ENCODE data around the gene AGAP9.
"Not testable (repeated sequence)": the region's sequence is repeated elsewhere in the genome, so short reads cannot be mapped to it uniquely, and the experiment has no call there.

Gene AGAP9

GRCh38 chr10:47523475-47523874 lies at the start of gene AGAP9:
TSS of gene AGAP9 (minus strand) at chr10:47523638. CDS start at chr10:47523526, 112 bp downstream.
- H3K9me3 Mint-ChIP-seq, CTCF ChIA-PET, DNase-seq, H3K27ac Mint-ChIP-seq, H3K36me3 Mint-ChIP-seq, H3K4me3 Mint-ChIP-seq, H3K27me3 Mint-ChIP-seq, H3K4me1 Mint-ChIP-seq: not testable (repeated sequence)

GRCh38 chr10:47571138-47571912 lies 47.9 kb upstream of the AGAP9 start:
- H3K4me3 Mint-ChIP-seq, H3K27me3 Mint-ChIP-seq, DNase-seq, H3K27ac Mint-ChIP-seq, H3K36me3 Mint-ChIP-seq, H3K9me3 Mint-ChIP-seq, H3K4me1 Mint-ChIP-seq, CTCF ChIA-PET: not testable (repeated sequence)

- H3K27me3 Mint-ChIP-seq, H3K36me3 Mint-ChIP-seq, CTCF ChIA-PET, H3K9me3 Mint-ChIP-seq, H3K4me1 Mint-ChIP-seq, DNase-seq, H3K4me3 Mint-ChIP-seq, H3K27ac Mint-ChIP-seq: not testable (repeated sequence)
Measured at GRCh38 chr10:47566757-47567156, 43.3 kb upstream of the AGAP9 start.

- H3K9me3 Mint-ChIP-seq, CTCF ChIA-PET, H3K36me3 Mint-ChIP-seq, H3K4me3 Mint-ChIP-seq, H3K27ac Mint-ChIP-seq, DNase-seq, H3K27me3 Mint-ChIP-seq, H3K4me1 Mint-ChIP-seq: not testable (repeated sequence)
Measured at GRCh38 chr10:47566108-47566699, 42.8 kb upstream of the AGAP9 start.

GRCh38 chr10:47565517-47565920 lies 42.1 kb upstream of the AGAP9 start:
- CTCF ChIA-PET, H3K27ac Mint-ChIP-seq, H3K27me3 Mint-ChIP-seq, H3K36me3 Mint-ChIP-seq, DNase-seq, H3K9me3 Mint-ChIP-seq, H3K4me1 Mint-ChIP-seq, H3K4me3 Mint-ChIP-seq: not testable (repeated sequence)

- not testable (repeated sequence) for DNase-seq, H3K4me3 Mint-ChIP-seq, H3K27me3 Mint-ChIP-seq
Measured at GRCh38 chr10:47564953-47565352, 41.5 kb upstream of the AGAP9 start.

GRCh38 chr10:47564318-47564717 lies 40.9 kb upstream of the AGAP9 start:
- H3K4me3 Mint-ChIP-seq, DNase-seq, H3K9me3 Mint-ChIP-seq, CTCF ChIA-PET, H3K27ac Mint-ChIP-seq, H3K36me3 Mint-ChIP-seq, H3K4me1 Mint-ChIP-seq, H3K27me3 Mint-ChIP-seq: not testable (repeated sequence)

More at GRCh38 chr10:47564953-47565352, 41.5 kb upstream of the AGAP9 start:
- H3K9me3 Mint-ChIP-seq, H3K4me1 Mint-ChIP-seq, CTCF ChIA-PET, H3K36me3 Mint-ChIP-seq, H3K27ac Mint-ChIP-seq: not testable (repeated sequence)

GRCh38 chr10:47560452-47560851 lies 37.0 kb upstream of the AGAP9 start:
- H3K27ac Mint-ChIP-seq, H3K4me3 Mint-ChIP-seq, DNase-seq, H3K9me3 Mint-ChIP-seq, H3K36me3 Mint-ChIP-seq, CTCF ChIA-PET, H3K4me1 Mint-ChIP-seq: not testable (repeated sequence)
- peaks cover 13% of the 10 kb centered on the region for H3K27me3 Mint-ChIP-seq

- CTCF ChIA-PET, H3K27ac Mint-ChIP-seq: not testable (repeated sequence)
- H3K27me3 Mint-ChIP-seq, result peaks cover 16% of the 10 kb centered on the region
Measured at GRCh38 chr10:47559718-47560308, 36.4 kb upstream of the AGAP9 start.

GRCh38 chr10:47558109-47558508 lies 34.7 kb upstream of the AGAP9 start:
- H3K36me3 Mint-ChIP-seq, H3K4me1 Mint-ChIP-seq, H3K4me3 Mint-ChIP-seq, H3K27ac Mint-ChIP-seq, CTCF ChIA-PET, DNase-seq, H3K9me3 Mint-ChIP-seq: not testable (repeated sequence)
- peaks cover 21% of the 10 kb centered on the region for H3K27me3 Mint-ChIP-seq

More at GRCh38 chr10:47559718-47560308, 36.4 kb upstream of the AGAP9 start:
- H3K4me3 Mint-ChIP-seq, H3K36me3 Mint-ChIP-seq, H3K9me3 Mint-ChIP-seq, H3K4me1 Mint-ChIP-seq, DNase-seq: not testable (repeated sequence)

GRCh38 chr10:47557616-47558015 lies 34.2 kb upstream of the AGAP9 start:
- CTCF ChIA-PET, H3K9me3 Mint-ChIP-seq, DNase-seq, H3K36me3 Mint-ChIP-seq, H3K4me1 Mint-ChIP-seq, H3K27ac Mint-ChIP-seq, H3K4me3 Mint-ChIP-seq: not testable (repeated sequence)
- peaks cover 21% of the 10 kb centered on the region for H3K27me3 Mint-ChIP-seq

GRCh38 chr10:47555334-47555733 lies 31.9 kb upstream of the AGAP9 start:
- H3K4me3 Mint-ChIP-seq, H3K9me3 Mint-ChIP-seq, H3K4me1 Mint-ChIP-seq, CTCF ChIA-PET, DNase-seq, H3K27ac Mint-ChIP-seq, H3K36me3 Mint-ChIP-seq: not testable (repeated sequence)
- H3K27me3 Mint-ChIP-seq, result peaks cover 21% of the 10 kb centered on the region

GRCh38 chr10:47554552-47554951 lies 31.1 kb upstream of the AGAP9 start:
- H3K36me3 Mint-ChIP-seq, CTCF ChIA-PET, H3K27ac Mint-ChIP-seq, DNase-seq, H3K4me1 Mint-ChIP-seq, H3K9me3 Mint-ChIP-seq: not testable (repeated sequence)
- Mint-ChIP-seq H3K27me3 (peaks cover 21% of the 10 kb centered on the region), H3K4me3 (peak overlapping the region; percentile 45)

- H3K27ac Mint-ChIP-seq, CTCF ChIA-PET, H3K4me1 Mint-ChIP-seq, H3K36me3 Mint-ChIP-seq, H3K9me3 Mint-ChIP-seq: not testable (repeated sequence)
- peak; percentile 22 for DNase-seq
- Mint-ChIP-seq H3K27me3 (peaks cover 14% of the 10 kb centered on the region), H3K4me3 (peak overlapping the region; percentile 95)
Measured at GRCh38 chr10:47553860-47554247, 30.4 kb upstream of the AGAP9 start.

GRCh38 chr10:47553214-47553859 lies 29.9 kb upstream of the AGAP9 start:
- H3K27ac Mint-ChIP-seq, result peak overlapping the region; percentile 91
- H3K9me3 Mint-ChIP-seq, H3K4me1 Mint-ChIP-seq, CTCF ChIA-PET, H3K36me3 Mint-ChIP-seq: not testable (repeated sequence)
- peak overlapping the region; percentile 95 for H3K4me3 Mint-ChIP-seq
- peaks cover 14% of the 10 kb centered on the region for H3K27me3 Mint-ChIP-seq
- peak; percentile 86 for DNase-seq

Measured in activated naive CD4-positive, alpha-beta T cell treated with anti-CD3 and anti-CD28 coated beads, Interleukin-2, amount 10 ng/mL, durations not matched to agents 7 days and 5 days (primary cell).